DMS153 treated with DMSO at 0.1 percent for 48 hours (cell line): Measurements from ENCODE around the gene CASTOR1.

Source experiments
- DNase-seq: peaks from one replicate; lab custom pipeline; 2025; ENCODE audit not compliant: unreplicated experiment; lab: John Stamatoyannopoulos, UW

CASTOR1 gene

DNA sequence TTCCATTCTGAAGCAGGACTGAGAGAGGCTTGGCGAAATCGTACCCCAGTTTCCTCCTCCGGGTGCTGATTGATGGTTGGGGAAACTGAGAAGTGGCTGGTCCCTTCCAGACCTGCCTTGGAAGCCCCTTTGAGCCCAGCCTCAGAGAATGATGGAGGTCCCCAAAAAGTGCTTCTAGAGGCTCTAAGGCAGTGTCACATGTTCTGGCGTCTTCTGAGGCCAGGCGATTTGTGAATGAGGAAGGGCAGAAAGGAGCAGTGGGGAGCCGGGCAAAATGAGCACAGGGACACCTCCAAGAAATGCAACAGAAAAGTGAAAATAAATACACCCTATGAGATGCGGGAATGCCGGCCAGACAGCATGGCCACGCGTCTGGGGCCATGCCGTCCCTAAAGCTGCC is 41.7 kb downstream of the CASTOR1 start:
- no peak for DNase-seq

DNA sequence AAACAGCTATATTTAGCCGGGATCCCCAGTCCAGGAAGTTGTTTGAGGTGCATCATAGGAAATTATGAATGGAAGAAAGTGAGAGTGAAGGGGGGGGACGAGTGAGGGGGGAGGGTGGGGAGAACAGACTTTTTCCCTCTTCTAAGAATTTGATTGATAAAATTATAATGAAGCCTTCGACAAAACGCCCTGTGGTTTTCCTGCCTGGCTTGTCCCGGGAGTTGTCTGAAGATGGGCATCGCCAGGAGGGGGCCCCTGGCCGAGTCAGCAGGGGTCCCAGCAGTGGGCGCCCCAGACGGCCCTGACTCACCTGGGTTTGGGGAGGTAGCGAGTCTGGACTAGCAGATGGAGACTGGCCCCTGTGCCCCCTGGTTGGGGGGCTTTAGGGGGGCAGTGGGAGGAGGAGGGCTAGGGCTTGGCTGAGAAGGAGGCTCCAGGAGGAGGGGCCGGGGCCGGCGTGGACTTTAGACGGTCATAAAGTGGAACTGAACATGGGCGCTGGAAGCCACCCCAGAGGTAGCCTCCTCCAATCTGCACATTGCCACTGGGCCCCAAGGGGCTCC is 42.4 kb downstream of the CASTOR1 start:
- no peak for DNase-seq

DNA sequence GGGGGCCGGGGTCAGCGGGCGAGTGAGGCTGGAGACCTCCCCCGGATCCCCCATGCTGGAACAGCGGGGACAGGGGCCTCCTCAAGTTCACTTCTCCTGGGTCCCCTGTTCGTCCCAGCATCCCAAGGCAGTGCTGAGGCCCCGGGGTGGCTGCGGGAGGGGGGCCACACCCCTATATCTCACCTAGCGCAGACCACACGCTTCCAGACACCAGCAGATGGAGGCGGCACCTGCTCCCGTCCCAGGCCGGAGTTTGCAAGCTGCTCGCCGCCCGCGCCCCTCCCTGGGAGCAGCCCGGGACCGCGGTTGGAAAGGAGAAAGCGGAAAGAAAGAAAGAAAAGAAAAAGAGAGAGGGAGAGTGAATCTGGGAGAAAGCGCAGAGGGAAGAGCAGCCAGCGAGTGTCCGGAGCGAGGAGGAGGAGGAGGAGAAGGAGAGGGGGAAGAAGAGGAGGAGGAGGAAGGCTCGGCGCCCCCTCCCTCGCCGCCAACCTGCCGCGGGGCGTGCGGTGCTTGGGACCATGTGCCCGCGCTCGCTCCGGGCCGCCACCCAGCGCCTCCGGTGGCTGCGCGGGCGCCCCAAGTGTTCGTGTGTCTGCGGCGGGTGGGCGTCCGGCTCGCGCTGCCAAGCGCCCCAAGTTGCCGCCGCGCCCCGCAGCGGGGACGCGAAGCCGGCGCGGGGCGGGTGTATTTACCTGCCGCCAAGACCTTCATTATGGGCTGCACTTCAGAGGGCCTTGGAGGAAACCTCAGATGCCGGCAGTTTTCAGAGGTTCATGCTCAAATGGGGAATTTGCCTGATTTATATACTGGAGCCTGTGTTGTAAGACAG is 43.1 kb downstream of the CASTOR1 start, which contains the start of gene LIF:
LIF (minus strand) TSS at position 775 of the 829 bp plus-strand sequence; CDS start at position 711, 64 bp downstream.
- no peak for DNase-seq

DNA sequence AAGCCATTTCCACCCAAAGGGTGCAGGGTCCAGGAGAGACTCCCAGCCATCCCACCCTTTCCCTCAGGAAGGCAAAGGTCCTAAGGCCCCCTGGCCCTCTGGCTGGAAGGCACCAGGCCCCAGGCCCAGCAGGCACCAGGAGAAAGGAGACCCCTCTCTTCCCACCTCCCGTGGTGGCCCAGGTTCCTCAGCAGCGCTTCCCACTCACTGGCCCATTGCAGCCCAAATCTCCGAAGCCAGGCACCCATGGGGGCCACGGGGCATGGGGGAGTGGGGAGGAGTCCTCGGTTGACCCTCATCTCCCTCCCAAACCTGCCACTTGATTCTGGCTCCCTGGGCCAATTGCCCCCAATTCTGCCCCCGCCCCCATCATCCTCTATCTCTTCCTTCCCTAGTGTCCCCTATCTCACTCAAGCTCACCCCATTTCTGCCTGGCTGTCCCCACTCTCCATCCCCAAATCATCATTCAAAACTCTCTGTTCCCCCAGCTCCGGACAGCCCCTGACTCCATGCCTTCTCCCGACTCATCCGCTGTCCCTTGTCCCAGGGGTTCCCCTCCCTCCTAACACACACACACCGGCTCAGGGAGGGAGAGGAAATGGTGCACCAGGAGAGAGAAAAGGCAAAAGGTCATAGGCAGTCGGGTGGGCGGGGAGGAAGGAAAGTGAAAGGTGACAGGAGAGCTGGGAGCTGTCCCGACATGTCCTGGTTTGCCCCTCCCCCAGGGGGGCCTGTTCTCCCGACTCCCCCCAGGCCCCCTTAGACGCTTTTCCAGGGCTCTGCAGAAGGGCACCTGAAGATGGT is 43.9 kb downstream of the CASTOR1 start:
- DNase-seq = no peak

DNA sequence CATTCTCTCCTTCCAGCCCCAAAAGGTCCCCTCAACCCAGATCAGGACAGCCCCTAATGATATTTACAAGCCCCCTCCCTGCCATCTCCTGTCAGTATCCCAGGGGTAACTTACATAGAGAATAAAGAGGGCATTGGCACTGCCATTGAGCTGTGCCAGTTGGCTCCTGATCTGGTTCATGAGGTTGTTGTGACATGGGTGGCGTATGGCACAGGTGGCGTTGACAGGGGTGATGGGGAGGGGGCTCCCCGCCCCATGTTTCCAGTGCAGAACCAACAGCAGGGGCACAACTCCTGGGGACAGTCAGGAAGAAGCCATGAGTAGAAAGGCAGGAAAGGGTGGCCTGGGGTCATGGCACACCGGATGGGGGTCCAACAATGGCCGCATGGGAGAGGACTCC is 44.7 kb downstream of the CASTOR1 start:
- no peak for DNase-seq

DNA sequence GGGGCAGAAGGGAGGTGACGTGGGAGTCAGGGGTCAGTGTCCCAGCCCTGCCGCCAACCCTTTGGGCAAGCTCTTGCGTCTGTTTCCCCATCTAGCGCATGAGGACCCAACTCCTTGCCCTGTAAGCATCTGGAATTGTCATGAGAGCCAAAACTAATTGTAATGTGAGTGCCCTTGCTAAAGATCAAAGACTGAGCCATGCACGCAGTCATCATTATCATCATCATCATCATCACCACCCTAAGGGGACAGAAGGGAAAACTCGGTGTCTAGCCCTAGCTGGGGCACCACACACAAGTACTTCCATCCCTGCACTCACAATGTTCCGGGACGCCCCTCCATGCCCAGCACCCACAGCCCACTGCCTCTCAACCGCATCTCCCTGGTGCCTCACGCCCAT is 45.2 kb downstream of the CASTOR1 start:
- DNase-seq = no peak

DNA sequence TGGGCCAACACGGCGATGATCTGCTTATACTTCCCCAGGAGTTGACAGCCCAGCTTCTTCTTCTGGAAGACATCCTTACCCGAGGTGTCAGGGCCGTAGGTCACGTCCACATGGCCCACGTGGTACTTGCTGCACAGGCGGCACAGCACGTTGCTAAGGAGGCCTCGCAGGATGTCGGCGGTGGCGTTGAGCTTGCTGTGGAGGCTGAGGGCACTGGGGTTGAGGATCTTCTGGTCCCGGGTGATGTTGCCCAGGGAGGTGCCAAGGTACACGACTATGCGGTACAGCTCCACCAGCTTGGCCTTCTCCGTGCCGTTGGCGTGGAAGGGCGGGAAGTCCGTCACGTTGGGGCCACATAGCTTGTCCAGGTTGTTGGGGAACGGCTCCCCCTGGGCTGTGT is 45.6 kb downstream of the CASTOR1 start:
- no peak for DNase-seq

DNA sequence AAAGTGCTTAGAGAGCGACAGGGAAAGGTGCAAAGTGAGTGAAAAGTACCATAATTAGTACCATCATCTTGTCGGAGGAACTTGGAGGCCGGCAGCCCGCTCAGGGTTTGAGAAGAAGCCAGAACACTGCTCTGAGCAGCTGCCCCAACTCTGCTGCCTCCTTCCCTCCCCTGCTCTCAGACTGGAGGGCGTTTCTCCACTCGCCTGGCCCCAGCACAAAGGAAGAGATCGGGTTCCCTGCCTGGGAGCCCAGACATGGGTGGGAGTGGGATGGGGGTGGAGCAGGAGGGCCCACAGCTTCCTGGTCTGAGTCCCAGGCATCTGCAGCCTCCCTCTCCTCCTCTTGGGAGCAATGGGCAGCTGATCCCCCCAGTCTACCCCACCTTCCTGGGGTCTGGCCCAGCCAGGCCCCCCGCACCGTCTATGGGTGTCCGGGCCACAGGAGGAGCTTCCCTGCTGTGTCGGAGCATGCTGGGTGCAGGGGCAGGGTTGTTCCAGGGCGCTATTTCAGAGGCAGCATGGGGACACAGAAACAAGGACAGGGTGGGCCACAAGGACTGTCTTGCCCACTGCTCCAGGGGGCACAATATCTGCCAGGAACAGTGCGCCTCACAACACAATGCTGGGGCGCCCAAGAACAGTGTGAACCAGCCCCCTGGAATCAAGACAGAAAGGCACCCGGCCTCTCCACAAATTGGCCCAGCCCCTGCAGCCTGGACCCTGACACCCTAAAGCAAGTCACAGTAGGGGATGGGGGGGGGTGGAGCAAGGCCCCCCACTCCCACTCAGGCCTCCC is 47.5 kb downstream of the CASTOR1 start:
- no peak for DNase-seq

DNA sequence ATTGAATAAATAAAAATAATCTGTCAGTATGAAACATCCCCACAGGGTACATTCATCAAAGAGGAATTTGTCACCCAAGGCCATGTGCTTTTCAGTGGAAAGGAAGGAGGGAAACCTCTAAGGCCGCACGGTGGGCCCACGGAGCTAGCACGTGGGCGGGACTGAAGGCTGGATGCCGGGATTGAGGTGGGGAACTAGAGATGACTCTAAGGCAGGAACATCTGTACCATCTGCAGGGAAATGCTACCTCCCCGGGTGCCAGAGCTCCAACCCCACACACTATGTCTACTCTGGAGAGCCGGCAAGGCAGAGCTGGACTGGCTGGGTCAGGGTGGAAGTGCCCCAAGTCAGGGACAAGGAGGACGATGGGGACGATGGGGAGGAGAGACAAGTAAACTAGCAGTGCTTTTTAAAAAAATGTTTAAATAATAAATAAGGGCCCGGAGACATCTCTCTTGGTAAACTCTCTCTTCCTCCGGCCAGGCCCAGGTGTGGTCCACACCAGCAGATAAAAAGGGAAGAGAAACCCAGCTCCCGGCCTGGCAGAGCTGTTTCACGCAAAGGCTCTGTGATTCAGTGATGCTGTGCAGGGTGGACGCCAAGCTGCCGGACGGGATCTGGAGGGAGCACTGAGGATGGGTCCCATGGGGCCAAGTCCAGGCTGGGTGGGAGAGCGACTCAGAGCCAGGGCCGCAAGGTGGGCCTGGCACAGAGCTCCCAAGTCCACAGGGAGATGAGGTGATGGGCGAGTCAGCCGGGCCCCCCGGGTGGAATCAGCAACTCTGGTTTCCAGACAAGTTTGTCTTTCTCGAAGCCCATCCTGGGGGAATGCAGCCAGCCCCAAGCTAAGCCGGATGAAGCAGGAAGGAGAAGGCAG is 48.5 kb downstream of the CASTOR1 start:
- no peak for DNase-seq

DNA sequence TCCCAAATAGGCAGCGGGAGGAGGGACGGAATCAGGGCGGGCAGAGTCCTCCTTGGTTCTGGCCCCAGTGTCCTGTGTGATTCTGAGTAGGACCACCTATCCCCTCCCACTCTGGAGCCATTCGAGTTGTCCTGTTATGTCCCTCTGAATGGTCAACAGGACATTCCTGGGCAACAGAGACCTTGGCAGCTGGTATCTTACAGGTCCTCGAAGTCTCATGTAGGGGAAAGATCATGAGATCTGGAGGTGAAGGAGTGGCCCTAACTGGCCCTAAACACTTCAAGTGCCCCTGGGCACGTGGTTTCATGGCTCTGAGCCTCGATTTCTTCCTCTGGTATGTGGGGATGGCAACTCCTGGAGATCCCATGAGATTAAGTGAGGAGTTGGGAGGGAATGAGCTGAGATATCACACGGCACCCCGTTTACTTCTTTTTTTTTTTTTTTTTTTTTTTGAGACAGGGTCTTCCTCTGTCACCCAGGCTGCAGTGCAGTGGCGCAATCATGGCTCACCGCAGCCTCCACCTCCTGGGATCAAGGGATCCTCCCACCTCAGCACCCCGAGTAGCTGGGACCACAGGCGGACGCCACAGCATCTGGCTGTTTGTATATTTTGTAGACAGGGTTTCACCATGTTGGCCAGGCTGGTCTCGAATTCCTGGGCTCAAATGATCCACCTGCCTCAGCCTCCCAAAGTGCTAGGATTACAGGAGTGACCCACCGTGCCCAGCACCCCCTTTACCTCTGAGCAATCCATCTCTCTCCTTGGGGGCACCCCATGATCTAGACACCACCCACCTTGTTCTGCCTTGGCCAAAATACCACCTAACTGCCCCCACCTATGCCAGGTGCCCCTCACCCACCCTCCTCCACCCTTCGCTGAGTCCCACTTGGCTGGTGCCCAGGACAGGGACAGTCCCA is 49.6 kb downstream of the CASTOR1 start:
- no peak for DNase-seq

DNA sequence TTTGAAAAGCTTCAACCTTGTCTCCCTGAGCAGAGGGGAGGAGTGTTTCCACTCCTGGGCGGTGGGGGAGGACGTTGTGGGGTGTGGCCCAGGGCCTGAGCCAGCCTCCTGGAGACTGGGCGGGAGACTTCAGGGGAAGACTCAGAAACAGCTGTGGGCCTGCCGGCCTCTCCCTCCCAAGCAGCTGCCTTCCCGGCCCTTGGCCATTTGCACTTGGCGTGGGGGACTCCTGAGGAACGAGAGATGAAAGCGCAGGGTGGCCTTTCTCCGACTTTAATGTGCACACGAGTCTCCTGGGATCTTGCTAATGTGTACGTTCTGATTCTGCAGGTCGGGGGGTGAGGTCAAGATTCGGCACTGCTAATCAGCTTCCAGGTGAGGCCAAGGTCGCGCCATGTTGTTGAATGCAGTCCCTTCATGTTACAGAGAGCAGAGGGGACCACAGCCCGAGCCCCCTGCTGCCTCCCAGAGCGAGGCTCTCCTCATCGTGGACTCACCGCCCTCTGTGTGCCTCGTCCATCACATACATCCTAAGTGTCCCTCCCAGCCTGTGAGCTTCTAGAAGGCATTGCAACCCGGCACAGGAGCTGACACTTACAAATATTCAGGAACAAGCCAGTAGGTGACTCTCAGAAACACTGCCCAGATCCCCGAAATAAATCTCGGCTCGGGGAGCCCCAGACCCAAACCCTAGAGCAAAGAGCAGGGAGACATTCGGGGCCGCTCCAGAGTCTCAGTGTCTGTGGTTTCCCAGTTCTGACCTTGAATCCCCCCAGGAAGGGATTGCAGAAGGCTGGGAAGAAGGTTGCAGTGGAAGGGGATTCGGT is 50.4 kb downstream of the CASTOR1 start:
- DNase-seq = no peak

DNA sequence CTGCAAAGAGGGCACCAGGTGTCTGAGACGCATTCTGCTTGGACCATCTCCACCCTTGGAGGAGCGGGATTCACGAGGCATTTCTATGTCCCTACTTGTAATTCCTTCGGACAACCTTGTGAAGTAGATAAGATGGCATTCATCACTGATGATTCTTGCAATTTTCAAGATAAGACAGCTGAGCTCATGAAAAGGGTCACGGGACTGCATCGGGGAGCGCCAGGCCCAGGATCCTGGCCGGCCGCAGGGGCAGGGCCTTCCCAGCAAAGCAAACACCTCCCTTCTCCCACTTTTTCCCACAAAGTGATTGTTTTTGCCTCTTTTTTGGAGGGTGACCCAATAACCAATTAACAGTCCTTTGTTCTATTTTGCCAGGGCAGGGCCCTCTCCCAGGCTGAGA is 51.2 kb downstream of the CASTOR1 start:
- no peak for DNase-seq

DNA sequence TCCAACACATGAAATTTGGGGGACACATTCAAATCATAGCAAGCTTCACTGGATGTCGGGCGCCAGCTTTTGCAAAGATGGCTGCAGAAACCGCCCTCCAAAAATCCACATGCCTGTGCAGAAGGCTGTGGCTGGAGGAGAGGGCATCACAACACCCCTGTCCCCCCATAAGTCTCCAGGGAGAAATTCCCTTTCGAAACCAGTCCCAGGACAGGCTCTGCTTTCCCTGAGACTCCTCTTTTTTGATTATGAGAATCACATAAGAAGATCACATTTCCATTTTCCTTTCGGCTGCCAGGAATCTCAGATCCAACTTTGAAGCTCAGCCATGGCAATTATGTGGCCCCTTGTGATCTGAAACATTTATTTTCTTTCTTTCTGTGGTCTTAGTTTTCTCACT is 52.4 kb downstream of the CASTOR1 start:
- DNase-seq = no peak

DNA sequence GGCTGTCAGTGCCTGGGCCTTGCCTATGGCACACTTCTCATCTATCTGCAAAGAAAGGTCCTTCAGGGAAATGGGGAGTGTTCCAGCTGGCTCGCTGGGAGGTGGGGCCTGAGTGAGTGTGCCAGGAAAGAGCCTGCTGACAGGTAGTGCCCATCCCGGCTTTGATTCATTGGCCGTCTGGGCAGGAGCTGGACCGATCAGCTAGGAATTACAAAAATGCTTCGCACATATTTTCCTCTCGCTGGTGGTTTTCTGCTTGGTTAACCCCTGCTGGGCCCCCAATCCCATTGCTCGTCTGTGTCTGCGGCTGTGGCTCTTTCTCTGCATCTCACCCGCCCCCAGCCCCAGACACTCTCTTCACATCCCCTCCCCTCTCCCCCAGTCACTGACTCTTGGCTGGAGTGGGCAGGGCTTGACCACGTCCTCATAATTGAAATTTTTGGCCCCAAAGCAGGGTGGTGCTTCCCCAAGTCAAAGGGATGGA is 53.6 kb downstream of the CASTOR1 start:
- no peak for DNase-seq
